Measurements from ENCODE around the gene DEDD2.

DEDD2 gene

DNA sequence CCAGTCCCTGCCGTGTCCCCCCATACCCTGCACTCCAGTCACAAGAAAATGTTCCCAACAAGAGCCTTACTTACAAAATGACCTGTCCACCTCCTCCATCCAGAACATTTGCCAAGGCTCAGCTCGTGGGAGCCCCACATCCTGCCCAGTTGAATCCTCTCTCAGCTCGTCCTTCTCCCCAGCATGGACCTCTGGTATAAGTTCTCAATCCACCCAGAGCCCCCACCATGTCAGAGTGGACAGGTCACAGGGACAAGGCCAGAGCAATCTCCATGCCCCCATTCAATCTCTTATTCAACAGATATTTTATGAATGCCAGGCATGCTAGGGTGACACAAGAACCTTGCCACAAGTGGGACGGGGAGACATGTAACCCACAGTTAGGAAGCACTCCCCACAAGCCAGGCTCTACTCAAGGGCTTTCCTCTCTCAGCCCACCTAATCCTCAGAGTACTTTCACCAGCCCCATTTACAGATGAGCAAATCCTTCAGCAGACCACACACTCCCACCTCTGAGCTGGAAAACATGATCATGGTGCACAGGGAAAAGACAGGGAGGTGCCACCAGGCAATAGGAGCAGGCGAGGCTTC lies 15.1 kb downstream of the DEDD2 start:
- DNase-seq (ENCODE audit: low read depth, low spot score), result no peak
- no peak overlapping the region for H3K4me3 ChIP-seq (ENCODE audit: low read depth, low read length)
- TF ChIP-seq, protein P1, sequence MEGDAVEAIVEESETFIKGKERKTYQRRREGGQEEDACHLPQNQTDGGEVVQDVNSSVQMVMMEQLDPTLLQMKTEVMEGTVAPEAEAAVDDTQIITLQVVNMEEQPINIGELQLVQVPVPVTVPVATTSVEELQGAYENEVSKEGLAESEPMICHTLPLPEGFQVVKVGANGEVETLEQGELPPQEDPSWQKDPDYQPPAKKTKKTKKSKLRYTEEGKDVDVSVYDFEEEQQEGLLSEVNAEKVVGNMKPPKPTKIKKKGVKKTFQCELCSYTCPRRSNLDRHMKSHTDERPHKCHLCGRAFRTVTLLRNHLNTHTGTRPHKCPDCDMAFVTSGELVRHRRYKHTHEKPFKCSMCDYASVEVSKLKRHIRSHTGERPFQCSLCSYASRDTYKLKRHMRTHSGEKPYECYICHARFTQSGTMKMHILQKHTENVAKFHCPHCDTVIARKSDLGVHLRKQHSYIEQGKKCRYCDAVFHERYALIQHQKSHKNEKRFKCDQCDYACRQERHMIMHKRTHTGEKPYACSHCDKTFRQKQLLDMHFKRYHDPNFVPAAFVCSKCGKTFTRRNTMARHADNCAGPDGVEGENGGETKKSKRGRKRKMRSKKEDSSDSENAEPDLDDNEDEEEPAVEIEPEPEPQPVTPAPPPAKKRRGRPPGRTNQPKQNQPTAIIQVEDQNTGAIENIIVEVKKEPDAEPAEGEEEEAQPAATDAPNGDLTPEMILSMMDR (IDR thresholded peaks at IDR 0.05; ENCODE audit: low read depth, low read length), result no peak
- in situ Hi-C loops (cut with HindIII; ENCODE audit: low sequenced_read_pairs), result no loop called here

DNA sequence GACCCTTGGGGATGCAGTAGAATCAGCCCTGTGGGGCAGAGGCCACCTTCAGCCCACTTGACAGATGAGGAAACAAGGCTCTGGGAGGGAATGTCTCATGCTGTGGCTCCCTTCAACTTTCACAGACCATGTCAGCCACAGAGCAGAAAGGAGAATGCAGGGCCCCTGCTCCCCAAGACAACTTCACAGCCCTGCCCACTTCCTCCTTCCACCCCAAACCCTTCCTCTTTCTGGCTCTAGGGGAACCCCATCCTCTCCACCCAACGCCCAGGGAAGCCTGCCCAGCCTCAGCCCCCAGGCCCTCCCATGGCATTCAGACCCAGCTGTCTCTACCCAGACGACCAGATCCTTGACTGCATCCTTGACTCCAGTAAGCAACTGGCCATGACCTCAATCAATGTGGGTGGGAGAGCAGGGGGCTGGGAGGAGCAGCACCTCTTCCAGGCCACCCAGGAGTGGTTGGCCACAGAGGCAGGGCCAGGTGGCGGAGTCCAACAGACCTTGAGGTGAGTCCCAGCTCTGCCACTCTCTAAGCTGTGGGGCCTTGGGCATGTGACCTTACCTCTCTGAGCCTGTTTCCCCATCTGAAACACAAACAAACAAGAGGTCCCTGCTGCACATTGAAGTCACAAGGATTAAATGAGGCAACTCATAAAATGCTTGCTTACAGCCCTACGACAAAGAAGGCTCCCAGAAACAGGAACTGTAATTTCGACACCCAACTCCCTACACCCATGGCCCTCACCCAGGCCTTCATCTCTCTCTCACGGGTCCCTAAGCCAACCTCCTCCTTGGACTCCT lies 15.8 kb downstream of the DEDD2 start:
- in situ Hi-C loops (cut with HindIII; ENCODE audit: low sequenced_read_pairs), result no loop called here
- TF ChIP-seq, protein P1 (IDR thresholded peaks at IDR 0.05; ENCODE audit: low read depth, low read length), result no peak
- no peak for DNase-seq (ENCODE audit: low read depth, low spot score)
- H3K4me3 ChIP-seq (ENCODE audit: low read depth, low read length), result no peak overlapping the region

DNA sequence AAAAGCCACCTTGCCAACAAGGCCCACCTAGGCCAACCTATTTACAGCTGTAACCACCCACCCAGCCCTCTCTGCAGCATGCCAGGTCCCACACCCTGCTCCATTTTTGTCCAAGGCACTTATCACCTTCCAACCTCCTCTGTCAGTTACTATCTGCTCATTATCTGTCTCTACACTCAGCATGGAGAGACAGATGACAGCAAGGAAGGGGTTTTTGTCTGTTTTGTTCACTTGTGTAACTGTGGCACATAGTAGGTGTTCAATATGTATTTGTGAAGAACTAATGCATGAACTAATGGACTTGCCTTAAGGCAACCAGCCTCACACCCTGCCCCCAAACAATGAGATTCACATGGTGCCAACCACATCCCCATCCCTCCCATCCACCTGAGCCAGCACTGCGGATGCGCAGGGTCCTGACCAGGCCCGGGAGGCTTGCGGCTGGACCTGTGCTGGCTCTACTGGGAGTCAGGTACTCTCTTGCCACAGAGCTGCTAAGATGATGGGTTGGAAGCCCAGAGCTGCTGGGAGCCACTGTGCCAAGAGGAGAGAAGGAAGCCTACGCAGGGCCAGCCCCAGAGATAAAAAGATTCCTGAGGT lies 17.3 kb downstream of the DEDD2 start:
- no peak for DNase-seq (ENCODE audit: low read depth, low spot score)

DNA sequence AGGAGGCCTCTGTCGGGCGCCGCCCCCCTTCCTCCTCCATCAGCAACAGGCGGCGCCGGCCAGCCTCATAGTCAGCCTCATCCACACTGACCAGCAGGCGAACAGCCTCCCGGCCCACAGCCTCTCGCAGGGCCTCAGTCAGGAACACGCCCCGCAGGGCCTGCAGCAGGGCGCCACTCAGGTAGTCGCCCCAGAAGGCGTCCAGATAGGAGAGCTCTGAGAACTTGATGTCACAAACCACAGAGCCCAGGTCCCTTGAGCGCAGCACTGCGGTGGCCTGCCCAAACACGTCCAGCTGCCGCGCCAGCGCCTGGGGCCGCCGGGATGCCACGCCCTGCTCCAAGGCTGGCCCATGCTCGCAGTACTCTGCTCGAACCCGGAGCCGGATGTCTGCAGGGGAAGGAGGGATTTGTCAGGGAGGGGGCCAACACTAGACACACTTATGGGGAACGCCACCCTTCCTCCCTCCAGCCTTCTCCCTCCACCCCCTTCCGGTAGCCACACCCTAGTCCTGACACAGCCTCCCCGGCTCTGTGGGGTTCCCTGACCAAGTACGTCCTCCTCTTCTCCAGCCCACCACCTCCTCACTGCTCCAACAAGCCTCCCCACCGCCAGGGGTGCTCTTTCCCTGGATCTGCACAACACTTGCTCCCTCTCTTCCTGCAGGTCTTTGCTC lies 17.9 kb downstream of the DEDD2 start:
- no peak for DNase-seq (ENCODE audit: low read depth, low spot score)

More for the DNA sequence above, 17.3 kb downstream of the DEDD2 start:
- TF ChIP-seq, protein P1 (IDR thresholded peaks at IDR 0.05; ENCODE audit: low read depth, low read length), result no peak
- no peak overlapping the region for H3K4me3 ChIP-seq (ENCODE audit: low read depth, low read length)
- in situ Hi-C loops (cut with HindIII; ENCODE audit: low sequenced_read_pairs), result no loop called here

DNA sequence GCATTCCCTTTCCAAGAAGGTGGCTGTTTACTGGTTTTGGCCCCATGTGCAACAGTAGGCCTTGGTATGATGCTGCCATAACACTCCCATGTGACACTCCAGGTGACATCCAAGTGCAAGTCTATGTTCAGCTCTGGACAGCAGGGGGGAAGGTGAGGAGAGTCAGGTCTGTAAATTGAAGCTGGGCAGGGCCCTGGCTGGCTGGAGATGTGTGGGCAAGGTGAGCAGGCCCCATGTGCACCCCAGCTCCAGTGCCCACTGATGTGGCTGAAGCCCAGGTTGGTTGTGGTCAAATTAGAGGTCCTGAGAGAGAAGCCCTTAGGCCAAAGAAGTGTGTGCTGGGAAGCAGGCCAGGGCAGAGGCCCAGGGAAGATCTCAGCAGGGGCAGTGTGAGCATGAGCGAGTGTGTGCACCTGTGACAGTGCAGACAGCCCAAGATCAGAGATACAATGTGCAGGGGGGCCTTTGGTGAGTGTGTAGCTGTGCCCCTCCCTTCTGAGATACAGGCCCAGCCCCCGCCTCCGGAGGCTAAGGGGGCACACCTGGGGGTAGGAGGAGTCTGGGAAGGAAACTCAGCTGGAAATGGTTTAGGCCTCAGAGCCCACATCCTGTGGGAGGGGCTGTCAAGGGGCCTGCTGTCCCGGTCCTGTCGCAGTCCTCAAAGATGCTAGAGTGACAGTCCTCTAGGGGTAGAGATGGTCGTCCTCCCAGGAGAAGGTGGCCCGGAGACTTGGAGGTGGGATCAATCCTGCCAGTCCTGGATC lies 18.6 kb downstream of the DEDD2 start:
- H3K4me3 ChIP-seq (ENCODE audit: low read depth, low read length), result no peak overlapping the region
- in situ Hi-C loops (cut with HindIII; ENCODE audit: low sequenced_read_pairs), result no loop called here

More for the DNA sequence above, 17.9 kb downstream of the DEDD2 start:
- TF ChIP-seq, protein P1 (IDR thresholded peaks at IDR 0.05; ENCODE audit: low read depth, low read length), result no peak
- in situ Hi-C loops (cut with HindIII; ENCODE audit: low sequenced_read_pairs), result no loop called here
- no peak overlapping the region for H3K4me3 ChIP-seq (ENCODE audit: low read depth, low read length)

More for the DNA sequence above, 18.6 kb downstream of the DEDD2 start:
- DNase-seq (ENCODE audit: low read depth, low spot score), result no peak
- TF ChIP-seq, protein P1 (IDR thresholded peaks at IDR 0.05; ENCODE audit: low read depth, low read length), result no peak
